ENCODE measurements around the gene HNRNPC.
"Not testable (repeated sequence)": the region's sequence is repeated elsewhere in the genome, so short reads cannot be mapped to it uniquely, and the experiment has no call there.

The HNRNPC gene

DNA sequence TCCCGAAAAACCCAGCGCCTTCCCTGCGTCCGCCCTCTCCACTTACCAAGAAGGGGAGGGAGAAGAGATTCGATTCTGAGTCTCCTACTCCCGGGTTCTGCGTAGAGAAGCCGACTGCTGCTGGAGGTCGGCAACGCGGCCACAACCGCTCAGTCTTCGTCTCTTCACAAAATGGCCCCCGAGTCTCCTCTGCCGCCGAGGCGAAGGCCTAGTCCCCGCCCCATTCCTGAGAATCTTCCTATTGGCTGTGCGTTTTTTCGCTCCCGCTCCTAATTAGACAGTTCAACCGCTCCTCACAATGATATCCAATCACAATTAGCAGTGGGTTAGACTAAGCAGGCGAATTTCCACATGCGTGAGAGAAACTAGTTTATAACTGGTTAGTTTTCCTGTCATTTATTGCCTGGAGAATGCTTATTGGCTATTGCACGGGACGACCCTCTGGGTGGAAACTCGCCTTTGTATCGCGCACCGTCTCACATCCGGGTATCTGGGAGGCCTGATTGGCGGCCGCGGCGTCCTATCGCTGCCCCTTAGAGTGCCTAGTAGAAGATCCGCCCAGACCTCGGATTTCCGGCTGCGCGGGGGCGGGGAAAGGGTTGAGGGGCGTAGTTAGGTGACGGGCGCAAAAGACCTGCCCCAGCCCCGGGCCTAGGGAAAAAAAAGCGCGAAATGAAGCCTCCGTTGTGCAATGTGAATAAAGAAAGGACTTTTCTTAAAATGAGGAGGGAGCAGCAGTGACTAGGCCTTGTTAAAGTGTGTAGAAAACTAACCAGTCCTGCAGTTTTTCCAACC is at the start of gene HNRNPC:
Gene HNRNPC, minus strand, starts transcription at position 191 of the 795 bp plus-strand sequence. CDS start 35,249 bp downstream, outside the sequence.
- peak; percentile 100 for DNase-seq (ENCODE audit: low read depth)

DNA sequence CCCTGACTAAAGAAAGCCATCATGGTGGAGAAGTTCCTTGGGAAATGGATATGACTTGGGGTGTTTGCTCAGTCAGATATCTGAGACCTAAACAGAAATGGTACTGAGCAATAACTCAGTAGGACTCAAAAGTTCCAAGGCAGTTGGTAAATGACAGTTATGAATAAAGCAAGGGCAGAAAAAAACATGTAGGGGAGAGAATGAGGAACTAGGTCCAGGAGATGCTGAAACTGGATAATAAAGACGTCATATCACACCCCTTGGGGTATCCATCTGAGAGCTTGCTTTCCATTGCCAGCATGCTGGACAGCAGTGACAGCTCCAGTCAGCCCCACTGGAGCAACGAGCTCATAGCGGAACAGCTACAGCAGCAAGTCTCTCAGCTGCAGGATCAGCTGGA is 48.2 kb upstream of the HNRNPC start:
- DNase-seq (ENCODE audit: low read depth) = no peak

DNA sequence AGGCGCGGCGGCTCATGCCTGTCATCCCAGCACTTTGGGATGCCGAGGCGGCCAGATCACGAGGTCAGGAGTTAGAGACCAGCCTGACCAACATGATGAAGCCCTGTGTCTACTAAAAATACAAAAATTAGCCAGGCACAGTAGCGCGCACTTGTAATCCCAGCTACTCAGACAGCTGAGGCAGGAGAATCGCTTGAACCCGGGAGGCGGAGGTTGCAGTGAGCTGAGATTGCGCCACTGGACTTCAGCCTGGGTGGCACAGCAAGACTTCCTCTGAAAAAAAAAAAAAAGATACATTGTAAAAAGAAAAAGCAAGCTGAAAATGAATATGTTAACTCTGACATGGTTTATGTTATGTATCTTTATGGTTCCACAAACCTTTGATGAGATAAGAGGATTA is 44.3 kb upstream of the HNRNPC start:
- DNase-seq (ENCODE audit: low read depth) = no peak

DNA sequence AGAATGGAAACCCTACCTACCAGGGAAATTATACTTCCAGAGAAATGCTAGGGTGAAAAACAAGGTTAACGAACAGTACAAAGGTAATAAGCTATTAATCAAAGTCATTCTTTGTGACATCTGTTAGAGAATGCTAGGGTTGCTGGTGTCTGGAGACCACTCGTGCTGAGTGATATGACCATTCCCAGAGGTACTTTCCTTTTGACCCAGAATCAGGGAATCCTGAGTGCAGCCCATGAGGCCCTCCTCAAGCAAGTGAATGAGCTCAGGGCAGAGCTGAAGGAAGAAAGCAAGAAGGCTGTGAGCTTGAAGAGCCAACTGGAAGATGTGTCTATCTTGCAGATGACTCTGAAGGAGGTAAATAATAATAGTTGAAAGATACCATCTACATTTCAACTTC is 42.4 kb upstream of the HNRNPC start:
- DNase-seq (ENCODE audit: low read depth) = no peak

DNA sequence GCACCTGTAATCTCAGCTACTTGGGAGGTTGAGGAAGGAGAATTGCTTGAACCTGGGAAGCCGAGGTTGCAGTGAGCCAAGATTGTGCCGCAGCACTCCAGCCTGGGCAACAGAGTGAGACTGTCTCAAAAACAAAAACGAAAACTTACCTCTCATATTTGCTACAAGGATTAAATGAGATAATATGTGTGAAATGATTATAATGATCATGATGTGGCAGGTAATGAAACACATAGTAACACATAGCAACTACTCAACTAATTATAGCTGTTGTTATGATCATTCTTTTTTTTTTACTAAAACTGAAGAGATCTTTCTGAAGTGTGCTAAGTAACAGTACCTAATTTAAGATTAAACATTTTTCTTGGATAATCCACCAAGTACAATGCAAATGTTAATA is 40.7 kb upstream of the HNRNPC start:
- no peak for DNase-seq (ENCODE audit: low read depth)

DNA sequence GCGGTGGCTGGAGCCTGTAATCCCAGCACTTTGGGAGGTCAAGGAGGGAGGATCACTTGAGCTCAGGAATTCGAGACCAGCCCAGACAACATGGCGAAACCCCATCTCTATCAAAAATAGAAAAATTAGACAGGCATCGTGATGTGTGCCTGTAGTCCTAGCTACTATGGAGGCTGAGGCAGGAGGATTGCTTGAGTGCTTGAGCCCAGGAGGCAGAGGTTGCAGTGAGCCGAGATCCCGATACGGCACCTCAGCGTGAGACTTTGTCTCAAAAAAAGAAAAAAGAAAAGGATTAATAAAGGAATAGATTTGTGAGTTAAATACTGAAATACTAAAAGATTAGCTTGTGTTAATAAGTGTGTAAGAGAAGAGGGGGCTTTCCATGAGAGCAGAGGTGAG is 40.0 kb upstream of the HNRNPC start:
- no peak for DNase-seq (ENCODE audit: low read depth)

DNA sequence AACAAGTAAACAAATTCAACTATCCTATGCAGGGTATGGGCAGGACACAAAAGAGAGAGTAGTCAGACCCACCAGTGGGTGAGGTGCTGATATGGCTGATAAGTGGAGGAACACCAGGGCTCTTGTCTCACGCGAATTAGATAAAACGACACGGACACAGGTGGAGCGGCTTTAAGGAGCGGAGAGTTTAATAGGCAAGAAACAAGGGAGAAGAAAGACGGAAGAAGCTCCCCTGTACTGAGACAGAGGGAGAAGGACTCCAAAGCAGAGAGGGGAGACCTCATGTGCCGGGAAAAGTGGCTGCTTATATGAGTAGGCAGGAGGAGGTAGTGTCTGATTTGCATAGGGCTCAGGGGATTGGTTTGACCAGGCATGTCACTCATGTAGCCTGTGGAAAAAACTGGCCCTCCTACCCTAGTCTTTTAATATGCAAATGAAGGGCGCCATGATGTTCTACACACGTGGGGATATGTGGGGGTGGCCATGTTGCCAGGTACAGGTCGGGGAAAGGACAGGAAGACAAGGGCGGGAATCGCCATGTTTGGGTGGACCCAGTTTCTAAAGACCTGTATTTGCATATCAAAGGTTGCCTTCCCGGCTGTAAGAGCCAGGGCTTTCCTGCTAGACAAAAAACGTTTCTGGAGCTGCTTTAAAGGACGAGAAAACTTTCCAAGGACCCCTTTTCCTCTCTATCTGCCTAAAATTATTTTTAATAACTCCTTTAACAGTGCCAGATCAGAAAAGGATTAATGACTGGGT is 39.4 kb upstream of the HNRNPC start:
- peak; percentile 94 for DNase-seq (ENCODE audit: low read depth)

DNA sequence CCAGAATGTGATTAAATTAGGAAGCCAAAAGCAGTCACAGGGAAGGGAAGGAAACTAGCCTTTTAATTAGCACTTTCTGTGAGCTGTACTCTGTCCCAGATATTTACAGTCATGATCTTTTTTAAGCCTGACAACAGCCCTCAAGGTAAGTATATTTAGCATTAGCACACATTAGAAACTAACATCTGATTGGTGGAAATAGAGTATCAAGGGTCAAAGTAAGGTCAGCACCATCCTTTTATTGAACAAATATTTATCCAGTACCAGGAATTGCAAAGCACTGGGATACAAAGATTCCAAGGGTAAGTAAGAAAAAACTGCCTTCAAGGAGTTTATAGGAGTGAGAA is 38.9 kb upstream of the HNRNPC start:
- DNase-seq (ENCODE audit: low read depth) = no peak

DNA sequence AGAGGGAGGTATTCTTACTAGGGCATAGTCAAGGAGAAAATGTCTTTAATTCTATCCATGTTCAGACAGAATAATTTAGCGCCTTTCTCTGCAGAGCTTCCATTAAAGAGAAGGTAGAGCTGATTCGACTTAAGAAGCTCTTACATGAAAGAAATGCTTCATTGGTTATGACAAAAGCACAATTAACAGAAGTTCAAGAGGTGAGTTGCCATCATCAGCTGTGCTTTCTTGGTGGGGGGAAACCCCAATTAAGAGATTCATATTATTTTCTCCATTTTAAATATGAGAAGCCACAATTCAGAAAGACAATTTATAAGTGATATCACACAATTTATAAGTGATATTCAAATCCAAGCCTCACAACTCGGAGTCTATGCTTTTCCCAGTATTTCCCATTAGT is 38.4 kb upstream of the HNRNPC start:
- no peak for DNase-seq (ENCODE audit: low read depth)

DNA sequence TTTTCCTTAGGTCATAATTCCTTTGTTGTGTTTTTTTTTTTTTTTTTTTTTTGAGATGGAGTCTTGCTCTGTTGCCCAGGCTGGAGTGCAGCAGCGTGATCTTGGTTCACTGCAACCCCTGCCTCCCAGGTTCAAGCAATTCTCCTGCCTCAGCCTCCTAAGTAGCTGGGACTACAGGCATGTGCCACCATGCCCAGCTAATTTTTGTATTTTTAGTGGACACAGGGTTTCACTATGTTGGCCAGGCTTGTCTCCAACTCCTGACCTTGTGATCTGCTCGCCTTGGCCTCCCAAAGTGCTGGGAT is 33.5 kb upstream of the HNRNPC start:
- not testable (repeated sequence) for DNase-seq (ENCODE audit: low read depth)

DNA sequence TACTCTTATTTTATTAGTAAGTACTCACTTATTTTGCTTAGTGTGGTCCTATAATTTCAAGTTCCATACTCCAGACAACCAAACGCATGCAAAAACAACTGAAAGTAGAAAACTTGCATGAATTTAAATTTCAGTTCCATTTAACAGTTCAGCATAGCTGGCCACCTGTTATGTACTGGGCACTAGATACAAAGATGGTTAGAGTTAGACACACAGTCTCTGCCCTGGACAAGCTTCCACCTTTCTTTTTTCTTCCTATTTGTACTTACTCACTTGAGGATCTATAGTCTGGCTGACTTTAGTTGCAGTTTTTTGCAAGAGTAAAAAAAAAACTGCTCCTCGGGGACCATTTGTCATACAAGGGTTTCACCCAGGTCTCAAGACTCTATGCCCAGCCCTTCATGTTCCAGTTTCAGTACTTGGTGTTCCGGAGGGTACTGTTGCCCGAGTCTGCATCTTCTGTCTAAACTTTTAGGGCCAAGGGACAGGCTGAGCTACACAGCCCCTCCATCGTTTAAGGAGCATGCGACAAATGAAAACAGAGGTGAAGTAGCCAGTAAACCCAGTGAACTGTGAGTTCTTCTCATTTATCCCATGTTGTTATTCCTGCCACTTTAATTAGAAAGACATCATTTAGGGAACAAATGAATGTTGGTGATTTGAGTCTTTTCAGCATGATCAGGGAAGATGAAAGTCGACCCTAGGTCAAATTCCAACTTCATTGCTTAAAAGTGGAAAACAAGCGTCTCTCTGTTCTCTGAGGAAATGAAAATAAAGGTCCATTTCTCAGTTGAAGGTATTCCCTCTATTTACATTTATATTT is 33.0 kb upstream of the HNRNPC start:
- DNase-seq (ENCODE audit: low read depth) = no peak

DNA sequence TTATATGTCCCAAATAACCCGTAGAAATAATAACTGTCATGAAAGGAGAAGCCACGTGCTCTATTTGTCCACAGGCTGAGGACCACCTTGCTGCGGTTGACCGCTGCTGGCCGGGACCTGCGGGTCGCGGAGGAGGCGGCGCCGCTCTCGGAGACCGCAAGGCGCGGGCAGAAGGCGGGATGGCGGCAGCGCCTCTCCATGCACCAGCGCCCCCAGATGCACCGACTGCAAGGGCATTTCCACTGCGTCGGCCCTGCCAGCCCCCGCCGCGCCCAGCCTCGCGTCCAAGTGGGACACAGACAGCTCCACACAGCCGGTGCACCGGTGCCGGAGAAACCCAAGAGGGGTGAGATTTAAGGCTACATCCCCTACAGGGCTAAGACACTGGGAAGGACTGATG is 31.6 kb upstream of the HNRNPC start:
- no peak for DNase-seq (ENCODE audit: low read depth)

DNA sequence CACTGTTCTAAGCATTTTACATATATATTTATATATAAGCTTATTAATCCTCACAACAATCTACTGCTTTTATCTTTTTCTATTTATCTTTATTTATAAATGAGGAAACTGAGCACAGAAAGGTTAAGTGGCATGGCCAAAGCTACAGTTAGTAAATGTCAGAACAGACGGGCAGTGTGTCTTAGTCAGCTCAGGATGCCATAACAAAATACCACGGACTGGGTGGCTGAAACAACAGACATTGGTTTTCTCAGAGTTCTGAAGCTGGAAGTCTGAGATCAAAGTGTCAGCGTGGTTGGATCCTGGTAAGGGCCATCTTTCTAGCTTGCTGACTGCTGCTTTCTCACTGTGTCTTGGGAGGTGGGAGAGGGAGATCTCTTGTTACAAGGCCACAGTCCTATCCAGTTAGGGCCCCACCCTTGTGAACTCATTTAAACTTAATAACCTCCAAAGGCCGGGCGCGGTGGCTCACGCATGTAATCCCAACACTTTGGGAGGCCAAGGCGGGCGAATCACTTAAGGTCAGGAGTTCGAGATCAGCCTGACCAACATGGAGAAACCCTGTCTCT is 30.4 kb upstream of the HNRNPC start:
- no peak for DNase-seq (ENCODE audit: low read depth)

DNA sequence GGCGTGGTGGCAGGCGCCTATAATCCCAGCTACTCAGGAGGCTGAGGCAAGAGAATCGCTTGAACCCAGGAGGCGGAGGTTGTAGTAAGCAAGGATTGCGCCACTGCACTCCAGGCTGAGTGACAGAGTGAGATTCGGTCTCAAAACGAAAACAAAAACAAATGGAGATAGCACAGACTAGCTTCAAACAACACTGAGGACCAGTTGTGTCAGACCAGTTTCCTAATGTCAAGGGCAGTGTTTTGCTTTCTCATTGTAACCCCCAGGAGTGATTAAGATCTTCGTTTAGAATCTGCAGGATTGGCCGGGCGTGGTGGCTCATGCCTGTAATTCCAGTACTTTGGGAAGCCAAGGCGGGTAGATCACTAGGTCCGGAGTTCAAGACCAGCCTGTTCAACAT is 29.1 kb upstream of the HNRNPC start:
- DNase-seq (ENCODE audit: low read depth) = no peak

DNA sequence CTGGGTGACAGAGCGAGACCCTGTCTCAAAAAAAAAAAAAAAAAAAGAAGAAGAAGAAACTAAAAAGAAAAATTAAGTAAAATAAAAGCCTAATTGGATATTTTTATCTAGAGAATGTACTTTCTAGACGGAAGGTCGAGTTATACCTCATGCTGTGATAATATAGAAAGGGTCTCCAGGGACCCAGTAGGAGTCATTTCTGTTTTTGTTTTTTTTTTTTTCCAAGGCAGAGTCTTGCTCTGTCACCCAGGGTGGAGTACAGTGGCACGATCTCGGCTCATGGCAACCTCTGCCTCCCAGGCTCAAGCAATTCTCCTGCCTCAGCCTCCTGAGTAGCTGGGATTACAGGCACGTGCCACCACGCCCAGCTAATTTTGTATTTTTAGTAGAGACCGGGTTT is 24.8 kb upstream of the HNRNPC start:
- not testable (repeated sequence) for DNase-seq (ENCODE audit: low read depth)

DNA sequence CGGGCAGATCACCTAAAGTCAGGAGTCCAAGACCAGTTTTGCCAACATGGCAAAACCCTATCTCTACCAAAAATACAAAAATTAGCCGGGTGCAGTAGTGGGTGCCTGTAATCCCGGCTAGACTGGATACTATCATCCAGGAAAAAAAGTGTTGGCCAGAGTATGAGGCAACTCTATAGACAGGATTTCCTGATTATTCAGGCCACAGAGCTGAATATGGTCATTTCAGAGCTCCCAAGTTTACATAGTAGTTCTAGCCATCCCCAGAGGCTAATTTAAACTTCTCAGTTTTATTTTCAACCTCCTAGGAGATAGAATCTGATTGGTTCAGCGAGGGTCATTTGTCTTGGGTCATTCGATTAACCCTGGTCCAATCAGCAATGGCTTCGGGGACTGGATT is 17.9 kb upstream of the HNRNPC start:
- DNase-seq (ENCODE audit: low read depth) = no peak

DNA sequence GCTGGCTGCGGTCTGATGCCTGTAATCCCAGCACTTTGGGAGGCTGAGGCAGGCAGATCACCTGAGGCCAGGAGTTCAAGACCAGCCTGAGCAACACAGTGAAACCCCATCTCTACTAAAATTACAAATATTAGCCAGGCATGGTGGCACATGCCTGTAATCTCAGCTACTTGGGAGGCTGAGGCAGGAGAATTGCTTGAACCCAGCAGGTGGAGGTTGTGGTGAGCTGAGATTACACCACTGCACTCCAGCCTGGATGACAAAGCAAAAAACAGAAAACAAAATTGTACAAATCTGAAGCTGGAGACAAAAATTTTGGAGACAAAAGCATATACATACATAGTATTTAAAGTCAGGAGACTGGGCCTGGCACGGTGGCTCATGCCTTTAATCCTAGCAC is 17.3 kb upstream of the HNRNPC start:
- not testable (repeated sequence) for DNase-seq (ENCODE audit: low read depth)

DNA sequence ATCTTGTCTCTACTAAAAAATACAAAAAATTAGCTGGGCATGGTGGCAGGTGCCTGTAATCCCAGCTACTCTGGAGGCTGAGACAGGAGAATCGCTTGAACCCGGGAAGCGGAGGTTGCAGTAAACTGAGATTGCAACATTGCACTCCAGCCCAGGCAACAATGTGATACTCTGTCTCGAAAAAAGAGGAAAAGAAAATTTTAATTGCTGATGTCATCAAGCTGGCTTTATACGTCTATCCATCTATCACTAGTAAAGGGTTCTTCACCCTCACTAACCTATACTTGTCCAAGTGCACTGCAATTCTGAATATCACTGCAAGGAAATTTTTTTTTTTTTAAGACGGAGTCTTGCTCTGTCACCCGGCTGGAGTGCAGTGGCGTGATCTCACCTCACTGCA is 12.7 kb upstream of the HNRNPC start:
- DNase-seq (ENCODE audit: low read depth) = not testable (repeated sequence)

DNA sequence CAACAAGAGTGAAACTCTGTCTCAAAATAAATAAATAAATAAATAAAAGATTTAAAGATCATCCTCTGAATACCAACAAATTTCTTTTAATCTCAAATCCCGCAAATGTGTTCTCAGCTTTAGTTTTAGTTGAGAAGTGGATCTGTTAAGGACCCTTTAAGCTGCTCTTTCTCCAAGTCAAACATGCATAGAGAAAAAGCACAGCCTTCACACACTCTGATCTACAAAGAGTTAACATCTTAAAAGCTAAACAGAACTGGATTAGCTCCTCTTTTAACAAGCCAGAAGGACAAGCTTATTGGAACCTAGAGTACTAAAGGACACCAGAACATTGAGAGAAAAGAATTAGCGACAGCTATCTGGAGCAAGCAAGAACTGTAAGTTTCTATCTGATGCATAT is 10.5 kb upstream of the HNRNPC start, which contains the start of gene RPGRIP1:
Gene RPGRIP1, plus strand, starts transcription at position 301 of the 400 bp plus-strand sequence. CDS start 7,894 bp downstream, outside the sequence.
- DNase-seq (ENCODE audit: low read depth) = no peak

DNA sequence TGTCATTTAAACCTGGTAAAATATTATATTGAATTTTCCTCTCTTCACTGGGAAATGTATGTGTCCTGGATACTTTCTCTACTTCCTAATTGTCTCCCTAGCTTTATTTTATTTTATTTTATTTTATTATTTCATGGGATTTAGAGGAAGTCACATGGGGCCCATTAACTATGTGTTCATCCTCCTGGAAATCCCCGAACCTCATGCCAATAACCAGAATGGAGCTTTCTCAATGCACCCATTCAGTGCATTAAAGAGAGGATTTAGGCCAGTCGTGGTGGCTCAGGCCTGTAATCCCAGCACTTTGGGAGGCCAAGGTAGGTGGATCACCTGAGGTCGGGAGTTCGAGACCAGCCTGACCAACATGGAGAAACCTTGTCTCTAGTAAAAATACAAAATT is 9.4 kb upstream of the HNRNPC start:
- peak; percentile 55 for DNase-seq (ENCODE audit: low read depth)

DNA sequence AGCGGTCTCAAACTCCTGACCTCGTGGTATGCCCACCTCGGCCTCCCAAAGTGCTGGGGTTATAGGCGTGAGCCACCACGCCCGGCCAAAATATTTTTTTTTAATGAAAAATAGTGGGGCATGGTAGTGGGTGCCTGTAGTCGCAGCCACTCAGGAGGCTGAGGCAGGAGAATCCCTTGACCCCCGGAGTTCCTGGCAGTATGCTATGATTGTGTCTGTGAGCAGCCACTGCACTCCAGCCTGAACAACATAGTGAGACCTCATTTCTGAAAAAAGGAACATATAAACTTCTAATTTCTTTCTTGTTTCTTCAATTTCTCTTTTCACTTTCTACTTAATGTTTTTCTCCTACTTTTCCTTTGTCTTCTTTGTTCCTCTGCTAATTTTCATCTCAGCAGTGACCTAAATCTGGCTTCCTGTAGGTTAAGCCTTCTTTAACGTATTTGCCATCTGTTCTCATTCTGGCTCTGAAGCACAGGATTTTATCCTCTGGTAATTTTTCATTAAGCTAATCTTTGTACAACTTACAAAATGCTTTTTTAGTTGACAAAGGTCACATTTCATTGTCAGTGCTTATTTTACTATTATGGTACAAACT is 6.1 kb upstream of the HNRNPC start:
- DNase-seq (ENCODE audit: low read depth) = no peak

DNA sequence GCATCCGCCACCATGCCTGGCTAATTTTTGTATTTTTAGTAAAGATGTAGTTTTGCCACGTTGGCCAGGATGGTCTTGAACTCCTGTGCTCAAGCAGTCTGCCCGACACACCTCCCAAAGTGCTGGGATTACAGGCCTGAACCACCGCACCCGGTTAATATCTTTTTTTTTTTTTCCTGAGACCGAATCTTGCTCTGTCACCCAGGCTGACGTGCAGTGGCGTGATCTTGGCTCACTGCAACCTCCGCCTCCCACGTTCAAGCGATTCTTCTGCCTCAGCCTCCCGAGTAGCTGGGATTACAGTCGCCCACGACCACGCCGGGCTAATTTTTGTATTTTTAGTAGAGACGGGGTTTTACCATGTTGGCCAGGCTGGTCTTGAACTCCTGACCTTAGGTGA is 3.4 kb upstream of the HNRNPC start:
- not testable (repeated sequence) for DNase-seq (ENCODE audit: low read depth)
